Hypothalamus (tissue), 51 donors: Measurements from ENCODE around the gene NRL.
"Not testable (repeated sequence)": the region's sequence is repeated elsewhere in the genome, so short reads cannot be mapped to it uniquely, and the experiment has no call there.

Experiments used
- DNase-seq, 51 donors: peaks; one replicate each; lab custom pipeline; 2025; lab: John Stamatoyannopoulos, UW

The NRL gene

GRCh38 chr14:24032727-24033418, 81.9 kb downstream of the NRL start:
- no peak for DNase-seq

- DNase-seq, result not testable (repeated sequence)
These were observed 83.4 kb downstream of the NRL start for GRCh38 chr14:24031331-24031730.

GRCh38 chr14:24029687-24030086, 85.1 kb downstream of the NRL start:
- DNase-seq, result not testable (repeated sequence)
